Esophagus (tissue), 2 donors: ENCODE measurements around the gene IGLL5. TPM values are rescaled to one million over a fixed set of nuclear protein-coding genes. Genes with fewer than 3 reads are reported as not detected.

ENCODE experiments used
- H3K27ac ChIP-seq, 2 donors: one replicate each; pipeline ENCODE4 v1.5.1; 2013; ENCODE audit warnings: low read depth in 2 of 2, mild to moderate bottlenecking in 2 of 2, inconsistent platforms in 1 of 2, low read length in 1 of 2, moderate library complexity in 1 of 2
- H3K27me3 ChIP-seq, 2 donors: one replicate each; pipeline ENCODE4 v1.6.1; 2013; ENCODE audit warnings: low read length in 2 of 2, control low read depth in 1 of 2, mild to moderate bottlenecking in 1 of 2; ENCODE audit not compliant: insufficient read depth in 2 of 2, control insufficient read depth in 1 of 2
- H3K36me3 ChIP-seq, 2 donors: one replicate each; pipeline ENCODE4 v1.6.1; 2013; ENCODE audit warnings: low read length in 1 of 2; ENCODE audit not compliant: control insufficient read depth in 2 of 2, insufficient read depth in 2 of 2
- H3K4me1 ChIP-seq, 2 donors: one replicate each; pipeline ENCODE4 v1.6.1; 2013; ENCODE audit warnings: low read length in 1 of 2; ENCODE audit not compliant: control insufficient read depth in 2 of 2, insufficient read depth in 2 of 2
- H3K4me3 ChIP-seq, 2 donors: one replicate each; pipeline ENCODE4 v1.5.1; 2013; ENCODE audit warnings: low read length in 2 of 2, mild to moderate bottlenecking in 2 of 2, low read depth in 1 of 2, moderate library complexity in 1 of 2
- H3K9me3 ChIP-seq, 2 donors: one replicate each; pipeline ENCODE4 v1.6.1; 2013; ENCODE audit warnings: mild to moderate bottlenecking in 2 of 2, low read depth in 1 of 2, low read length in 1 of 2, moderate library complexity in 1 of 2; ENCODE audit not compliant: control insufficient read depth in 2 of 2, insufficient read depth in 1 of 2
- WGBS, 2 donors: extraction: QIAGEN DNeasy Blood & Tissue Kit; methylation state at CpG; one replicate each; pipeline ENCODE4 v1.1.7; 2013; 5-methylcytosine and 5-hydroxymethylcytosine counted together
- polyA plus RNA-seq, 2 donors: library from polyadenylated mRNA; stranded (reverse); fragments of 200-250 nt; gene quantifications; one replicate each; pipeline ENCODE4 v1.2.3, GENCODE V29; 2013
- donor health status: healthy with polysubstance abuse.
- donor health status: Bipolar disorder and iron deficiency.

IGLL5 gene
- polyA plus RNA-seq, 2 donors = 0.47 to 1.3 TPM

DNA sequence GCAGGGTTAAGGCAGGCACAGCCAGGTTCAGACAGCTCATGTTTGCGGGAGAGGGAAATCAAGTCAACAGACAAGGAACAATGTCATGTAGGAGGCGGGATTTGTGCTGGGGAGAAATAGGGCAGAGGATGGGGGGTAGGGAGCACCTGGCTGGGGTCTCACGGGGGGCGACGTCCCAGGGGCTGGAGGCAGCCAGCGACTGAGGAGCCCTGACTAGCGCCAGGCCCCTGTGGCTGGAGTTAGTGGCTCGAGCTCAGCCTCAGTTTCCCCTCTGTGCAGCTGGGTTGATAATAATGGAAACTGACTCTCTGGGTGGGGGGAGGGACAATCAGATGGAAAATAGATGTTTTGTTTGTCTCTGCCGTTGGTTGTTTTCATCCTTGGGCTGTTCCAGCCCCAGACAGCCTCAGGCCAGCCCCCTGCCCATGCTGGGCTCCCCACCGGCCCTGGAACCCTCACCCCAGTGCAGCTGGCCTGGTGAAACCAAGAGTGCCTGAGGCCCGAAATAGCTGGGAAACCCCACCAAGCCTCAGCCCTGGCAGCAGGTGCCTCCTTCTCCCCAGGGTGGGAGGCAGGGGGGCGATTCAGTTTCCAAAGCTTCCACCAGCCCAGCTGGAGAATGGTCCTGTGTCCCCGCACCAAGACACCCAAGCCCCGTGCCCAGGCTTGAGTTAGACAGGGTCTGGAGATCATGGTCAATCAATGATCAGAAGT is 44.1 kb downstream of the IGLL5 start:
- 75 to 85% methylated on average over 14 of the region's 14 CpGs for WGBS, 2 donors
- Histone ChIP-seq H3K36me3 (no peaks in the 10 kb centered on the region), H3K4me3 (no peak overlapping the region), H3K27ac (no peak overlapping the region), H3K4me1 (peaks cover 0 to 4% of the 10 kb centered on the region in 2 donors), H3K9me3 (no peaks in the 10 kb centered on the region), H3K27me3 (no peaks in the 10 kb centered on the region)

DNA sequence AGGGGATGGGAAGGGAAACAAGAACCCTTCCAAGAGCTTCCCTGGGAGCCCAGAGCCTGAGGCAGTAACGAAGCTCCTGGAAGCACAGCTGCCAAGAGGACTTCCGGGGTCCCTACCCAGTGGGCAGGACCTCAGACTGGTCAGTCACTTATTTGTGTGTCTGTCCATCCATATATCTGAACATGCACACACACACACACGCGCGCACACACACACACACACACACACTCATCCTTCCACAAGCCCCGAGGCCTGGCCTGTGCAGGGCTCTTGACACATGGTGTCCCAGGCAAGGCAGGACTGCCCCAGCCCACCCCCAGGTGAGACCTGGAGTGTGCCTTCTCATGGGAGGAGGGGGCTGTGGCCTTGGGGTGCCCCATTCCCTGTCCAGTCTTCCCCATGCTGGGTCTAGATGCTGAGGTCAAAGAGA is 44.9 kb downstream of the IGLL5 start:
- Histone ChIP-seq H3K4me1 (peaks cover 0 to 4% of the 10 kb centered on the region in 2 donors), H3K4me3 (no peak overlapping the region), H3K27me3 (no peaks in the 10 kb centered on the region), H3K27ac (no peak overlapping the region), H3K9me3 (no peaks in the 10 kb centered on the region), H3K36me3 (no peaks in the 10 kb centered on the region)
- 66 to 85% methylated on average over 6 of the region's 6 CpGs for WGBS, 2 donors

DNA sequence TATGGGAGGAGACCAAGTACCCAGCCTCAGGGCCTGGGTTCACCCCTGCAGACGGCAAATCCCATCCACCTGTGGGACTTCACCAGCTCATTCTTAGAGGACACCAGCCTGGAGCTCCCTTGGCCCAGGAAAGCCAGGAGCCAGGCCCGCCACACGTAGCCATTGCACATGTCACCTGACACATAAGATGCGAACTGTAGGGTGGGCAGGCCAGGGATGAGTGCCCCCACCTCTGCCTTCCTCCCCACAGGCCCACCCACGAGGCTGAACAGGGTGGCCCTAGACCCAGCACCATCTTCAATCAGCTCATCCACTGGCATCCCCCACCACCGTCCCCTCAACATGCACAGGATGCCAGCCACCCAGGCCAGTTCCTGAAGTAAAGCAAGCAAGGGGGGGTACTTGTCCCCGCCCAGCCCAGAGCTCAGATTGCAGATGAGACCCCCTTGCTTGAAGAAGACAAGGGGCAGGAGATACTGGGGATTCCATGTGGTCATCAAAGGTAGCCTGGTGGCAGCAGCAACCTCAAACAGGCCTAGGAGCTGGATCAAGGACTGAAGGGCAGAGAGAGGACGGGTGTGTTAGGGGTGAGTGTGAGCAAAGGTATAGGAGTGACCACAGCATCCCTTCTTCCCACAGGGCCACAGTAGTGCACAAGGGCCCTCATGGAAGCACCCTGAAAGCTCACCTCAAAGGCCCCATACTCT is 45.6 kb downstream of the IGLL5 start:
- Histone ChIP-seq H3K9me3 (no peaks in the 10 kb centered on the region), H3K36me3 (no peaks in the 10 kb centered on the region), H3K4me1 (peaks cover 0 to 4% of the 10 kb centered on the region in 2 donors), H3K27ac (no peak overlapping the region), H3K4me3 (no peak overlapping the region), H3K27me3 (no peaks in the 10 kb centered on the region)
- 88 to 90% methylated on average over 8 of the region's 8 CpGs for WGBS, 2 donors

DNA sequence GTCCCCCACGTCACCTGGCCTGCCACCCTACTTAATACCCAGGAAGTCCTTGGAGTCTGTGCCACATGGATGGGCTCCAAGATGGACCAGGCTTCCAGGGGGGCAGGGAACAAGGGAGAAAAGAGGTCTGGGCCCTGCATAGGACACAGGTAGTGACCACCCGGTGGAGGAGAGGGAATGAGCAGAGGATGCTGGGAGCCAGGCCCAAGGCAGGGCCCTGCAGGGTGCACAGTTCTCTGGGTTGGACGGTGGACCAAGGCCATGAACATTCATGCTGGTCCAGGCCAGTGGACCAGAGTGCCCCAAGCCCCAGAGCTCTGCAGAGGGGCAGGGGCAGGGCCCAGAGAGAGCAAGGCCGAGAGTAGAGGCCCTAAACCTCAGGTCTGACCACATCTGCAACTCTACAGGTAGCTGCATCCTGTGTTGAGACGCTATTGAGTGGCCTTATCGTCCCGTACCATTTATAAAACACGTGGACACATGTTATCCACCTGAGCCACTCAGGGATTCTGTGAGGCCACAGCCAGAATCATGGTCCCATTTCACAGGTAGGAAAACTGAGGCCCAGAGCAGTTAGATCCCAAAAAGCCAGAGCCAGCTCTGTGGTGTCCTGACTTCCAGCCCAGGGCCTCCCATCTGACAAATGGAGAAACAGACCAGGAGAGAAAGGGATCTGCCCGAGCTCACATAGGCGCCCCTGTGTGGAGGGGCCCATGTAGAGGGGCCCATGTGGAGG is 46.4 kb downstream of the IGLL5 start:
- H3K27me3 ChIP-seq = no peaks in the 10 kb centered on the region
- no peaks in the 10 kb centered on the region for H3K9me3 ChIP-seq
- no peaks in the 10 kb centered on the region for H3K36me3 ChIP-seq
- H3K27ac ChIP-seq = no peak overlapping the region
- 88 to 90% methylated on average over 10 of the region's 10 CpGs for WGBS, 2 donors
- no peak overlapping the region for H3K4me3 ChIP-seq
- H3K4me1 ChIP-seq = no peaks in the 10 kb centered on the region

DNA sequence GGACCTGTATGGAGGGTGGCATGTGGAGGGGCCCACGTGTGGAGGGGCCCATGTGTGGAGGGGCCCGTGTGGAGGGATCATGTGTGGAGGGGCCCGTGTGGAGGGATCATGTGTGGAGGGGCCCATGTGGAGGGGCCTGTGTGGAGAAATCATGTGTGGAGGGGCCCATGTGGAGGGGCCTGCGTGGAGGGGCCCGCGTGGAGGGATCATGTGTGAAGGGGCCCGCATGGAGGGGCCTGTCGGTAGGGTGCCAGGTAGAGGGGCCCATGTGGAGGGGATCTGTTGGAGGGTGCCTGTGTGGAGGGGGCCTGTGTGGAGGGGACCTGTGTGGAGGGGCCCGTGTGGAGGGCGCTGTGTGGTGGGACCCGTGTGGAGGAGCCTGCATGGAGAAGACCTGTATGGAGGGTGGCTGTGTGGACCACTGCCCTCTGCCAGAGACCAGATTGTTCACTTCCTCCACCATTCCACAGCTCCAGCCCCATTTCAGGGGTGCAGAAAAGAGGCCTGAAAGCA is 47.0 kb downstream of the IGLL5 start:
- Histone ChIP-seq H3K27me3 (no peaks in the 10 kb centered on the region), H3K36me3 (no peaks in the 10 kb centered on the region), H3K4me3 (no peak overlapping the region), H3K27ac (no peak overlapping the region), H3K9me3 (no peaks in the 10 kb centered on the region), H3K4me1 (no peaks in the 10 kb centered on the region)
- 88% methylated on average over 11 of the region's 11 CpGs for WGBS, 2 donors

DNA sequence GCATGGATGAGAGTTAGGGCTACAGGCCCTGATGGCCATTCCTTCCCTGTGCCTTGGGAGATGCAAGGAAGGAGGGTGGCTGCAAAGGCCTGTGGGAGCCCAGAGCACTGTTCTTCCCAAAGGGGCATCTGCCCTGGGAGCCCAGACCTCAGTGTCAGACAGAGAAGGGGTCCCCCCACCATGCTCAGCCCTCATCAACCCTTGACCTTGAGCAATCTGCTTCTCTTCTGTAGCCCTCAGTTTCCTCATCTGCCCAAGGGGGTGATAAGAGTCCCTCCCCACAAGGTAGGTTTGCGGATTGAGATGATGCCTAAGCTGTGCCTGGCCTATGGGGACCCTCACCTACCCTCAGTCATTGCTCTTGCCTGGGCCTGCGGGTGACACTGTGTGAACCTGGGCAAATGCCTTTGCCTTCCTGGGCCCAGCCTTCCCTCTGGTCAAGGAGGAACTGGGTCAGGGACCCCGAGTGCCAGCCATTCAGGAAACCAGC is 47.5 kb downstream of the IGLL5 start:
- Histone ChIP-seq H3K4me1 (no peaks in the 10 kb centered on the region), H3K9me3 (no peaks in the 10 kb centered on the region), H3K4me3 (no peak overlapping the region), H3K36me3 (no peaks in the 10 kb centered on the region), H3K27ac (no peak overlapping the region), H3K27me3 (no peaks in the 10 kb centered on the region)
- 83 to 84% methylated on average over 3 of the region's 3 CpGs for WGBS, 2 donors

DNA sequence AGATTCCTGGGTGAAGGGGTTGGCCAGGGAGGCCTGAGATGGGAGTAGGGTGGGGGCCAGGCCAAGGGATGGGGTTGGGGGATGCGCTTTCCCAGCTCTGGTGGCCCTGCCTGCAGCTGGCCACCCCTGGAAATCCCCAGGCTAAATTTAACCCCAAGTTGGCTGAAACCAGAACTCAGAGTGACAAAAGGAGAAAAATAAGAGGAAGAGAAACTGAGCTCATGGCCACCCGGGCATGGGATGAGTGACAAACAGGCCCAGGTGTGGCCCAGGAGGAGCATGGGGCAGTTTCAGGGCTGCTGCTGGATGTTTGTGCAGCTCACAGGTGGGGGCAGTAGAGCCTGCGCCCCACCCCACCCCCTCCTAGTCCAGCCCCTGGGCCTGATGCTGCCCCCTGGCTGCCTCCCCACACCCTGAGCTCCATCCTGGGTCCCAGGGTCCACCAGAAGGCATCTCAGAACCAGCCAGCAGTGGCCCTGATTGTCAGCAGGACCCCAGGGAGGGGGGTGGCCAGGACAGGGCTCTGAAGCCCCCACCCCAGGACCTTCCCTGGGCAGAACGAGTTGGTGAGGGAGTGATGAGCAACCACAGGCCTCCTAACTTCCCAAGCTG is 48.0 kb downstream of the IGLL5 start:
- Histone ChIP-seq H3K27me3 (no peaks in the 10 kb centered on the region), H3K27ac (no peak overlapping the region), H3K9me3 (no peaks in the 10 kb centered on the region), H3K4me1 (no peaks in the 10 kb centered on the region), H3K4me3 (no peak overlapping the region), H3K36me3 (no peaks in the 10 kb centered on the region)
- 60 to 77% methylated on average over 3 to 4 of the region's 4 CpGs for WGBS, 2 donors

DNA sequence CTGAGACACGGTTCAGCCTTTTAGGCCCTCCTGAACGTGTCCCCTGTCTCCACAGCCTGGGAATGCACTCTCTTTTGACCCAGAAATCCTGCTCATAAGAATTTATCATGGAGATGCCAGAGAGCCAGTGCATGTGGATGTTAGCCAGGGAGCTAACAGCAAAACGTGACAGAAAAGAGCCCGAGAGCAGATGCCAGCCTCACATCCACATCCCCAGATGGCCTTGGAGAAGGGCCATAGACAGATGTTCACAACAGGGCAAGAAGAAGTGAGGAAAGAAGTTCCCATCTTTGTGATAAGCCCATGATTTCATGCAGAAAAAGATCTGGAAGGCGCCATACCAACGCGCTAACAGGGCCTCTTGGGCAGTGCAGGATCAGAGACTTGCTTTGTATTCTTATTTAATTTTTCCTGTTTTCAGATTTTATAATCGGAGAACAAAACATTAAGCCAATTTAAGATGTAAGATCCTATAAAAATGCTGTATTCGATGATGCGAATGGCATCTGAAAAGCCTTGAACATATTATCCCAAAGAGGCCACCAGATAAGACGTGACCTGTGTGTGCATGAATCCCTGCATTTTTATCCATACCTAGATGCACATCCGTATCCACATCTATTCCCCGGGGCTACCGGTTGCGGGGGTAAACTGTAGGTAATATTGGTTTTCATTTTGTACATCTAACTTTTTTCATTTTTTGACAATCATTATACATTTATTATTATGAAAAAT is 48.7 kb downstream of the IGLL5 start:
- Histone ChIP-seq H3K4me3 (no peak overlapping the region), H3K36me3 (no peaks in the 10 kb centered on the region), H3K9me3 (no peaks in the 10 kb centered on the region), H3K27ac (no peak overlapping the region), H3K4me1 (no peaks in the 10 kb centered on the region), H3K27me3 (no peaks in the 10 kb centered on the region)
- 87 to 88% methylated on average over 15 of the region's 15 CpGs for WGBS, 2 donors
